ENCODE data around the gene RAPGEF6. TPM values are rescaled to one million over a fixed set of nuclear protein-coding genes. Genes with fewer than 3 reads are reported as not detected.

The RAPGEF6 gene
- total and polyA plus RNA-seq, 9 of the 15 experiments (the other 6 are each of a cell fraction or from before 2014, with no cell fraction given): 2.7 to 23.4 (median 12.7) TPM

DNA sequence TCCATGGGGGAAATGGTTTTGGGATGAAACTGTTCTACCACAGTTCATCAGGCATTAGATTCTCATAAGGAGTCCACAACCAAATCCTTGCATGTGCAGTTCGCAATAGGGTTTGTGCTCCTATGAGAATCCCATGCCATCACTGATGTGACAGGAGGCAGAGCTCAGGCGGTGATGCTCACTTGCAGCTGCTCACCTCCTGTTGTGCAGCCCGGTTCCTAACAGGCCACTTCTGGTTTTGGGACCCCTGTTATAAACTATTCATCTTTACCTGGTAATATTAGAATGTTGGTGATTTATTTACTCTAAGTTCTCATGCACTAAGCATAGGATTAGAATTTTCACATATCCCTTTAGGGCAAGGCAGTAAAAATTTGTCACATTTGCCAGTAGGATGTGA lies 248.9 kb downstream of the RAPGEF6 start:
- ChIA-PET POLR2A (no interaction called here), CTCF (ENCODE audit: low intra/inter-chr PET ratio) (no interaction called here)
- Histone ChIP-seq H2AFZ (ENCODE audit: low read depth, low read length) (no peak overlapping the region), H3K27me3 (ENCODE audit: control insufficient read depth in 2 of 2, insufficient read depth in 2 of 2, low read length in 2 of 2) (no peaks in the 10 kb centered on the region), H3K4me3 (no peak overlapping the region), H3K4me2 (ENCODE audit: insufficient read depth, low read length) (no peak overlapping the region), H4K20me1 (replicated peaks; ENCODE audit: control insufficient read depth, insufficient read depth, low read length) (no peaks in the 10 kb centered on the region), H3K27ac (ENCODE audit: extremely low read depth, low read depth, low read length) (no peak overlapping the region), H3K9ac (ENCODE audit: insufficient read depth in 1 of 2, low read depth in 2 of 2, low read length in 2 of 2) (no peak overlapping the region), H3K79me2 (ENCODE audit: control insufficient read depth, insufficient read depth, low read length) (peaks cover 38% of the 10 kb centered on the region), H3K9me3 (replicated peaks; ENCODE audit: control insufficient read depth, insufficient read depth, low read depth, low read length) (no peaks in the 10 kb centered on the region), H3K9me1 (ENCODE audit: control insufficient read depth, insufficient read depth, low read length) (no peaks in the 10 kb centered on the region), H3K4me1 (replicated peaks in 1 of 2; ENCODE audit: control insufficient read depth in 2 of 2, insufficient read depth in 2 of 2, low read length in 2 of 2) (peaks cover 6 to 35% of the 10 kb centered on the region in 2 experiments), H3K36me3 (ENCODE audit: control insufficient read depth, insufficient read depth, low read length) (peaks cover 54% of the 10 kb centered on the region)
- in situ Hi-C loops (cut with MboI): loop anchor here (25.0 kb wide), 1 partner anchor 499 kb away; no protein-coding TSS in a partner anchor
- intact Hi-C loops (cut with micrococcal nuclease): loop anchor here (10.0 kb wide), 1 partner anchor 491 kb away; no protein-coding TSS in a partner anchor
- no peak for DNase-seq (ENCODE audit: extremely low read depth in 1 of 4, low spot score in 3 of 4)
- no TSS peak for BruUV-seq (replicated peaks)
- no peak for FAIRE-seq
- WGBS (ENCODE audit: insufficient coverage, low coverage, missing lambda C conversion rate): 100% methylated on average over 3 of the region's 3 CpGs
- ATAC-seq: no peak
- no peak for TF ChIP-seq BRCA1 (IDR thresholded peaks at IDR 0.05)
- TF ChIP-seq BRCA1 (CRISPR knock-in tag; IDR thresholded peaks at IDR 0.05): no peak
- no peak for TF ChIP-seq SIRT6 (IDR thresholded peaks at IDR 0.05; ENCODE audit: low read depth, low read length)
- no peak for TF ChIP-seq CHAMP1 (IDR thresholded peaks at IDR 0.05)
- no peak for TF ChIP-seq MAZ (CRISPR knock-in tag; conservative IDR thresholded peaks at IDR 0.05 in 1 of 2, IDR thresholded peaks at IDR 0.05 in 1 of 2)
- TF ChIP-seq CC2D1A (IDR thresholded peaks at IDR 0.05): no peak
- TF ChIP-seq SMC3 (conservative IDR thresholded peaks at IDR 0.05; ENCODE audit: insufficient read depth, low read depth, low read length): no peak
- no peak for TF ChIP-seq SRSF9 (IDR thresholded peaks at IDR 0.05; ENCODE audit: borderline replicate concordance, low read depth, low read length)
- no peak for TF ChIP-seq FOS (IDR thresholded peaks at IDR 0.05; ENCODE audit: extremely low read depth, insufficient read length)
- no peak for TF ChIP-seq CEBPB (tag; IDR thresholded peaks at IDR 0.05)
- no peak for TF ChIP-seq ZNF431 (CRISPR knock-in tag; IDR thresholded peaks at IDR 0.05)
- no peak for TF ChIP-seq HES1 (IDR thresholded peaks at IDR 0.05; ENCODE audit: low read depth)
- TF ChIP-seq MTA3 (IDR thresholded peaks at IDR 0.05; ENCODE audit: borderline replicate concordance): no peak
- no peak for TF ChIP-seq ZNF197 (CRISPR knock-in tag; IDR thresholded peaks at IDR 0.05; ENCODE audit: low read depth)
- TF ChIP-seq NFE2L1 (tag; IDR thresholded peaks at IDR 0.05; ENCODE audit: borderline replicate concordance, low read depth): no peak
- TF ChIP-seq TAF7 (tag; IDR thresholded peaks at IDR 0.05): no peak
- TF ChIP-seq KLF1 (tag; IDR thresholded peaks at IDR 0.05): no peak
- TF ChIP-seq MBD1 (CRISPR knock-in tag; IDR thresholded peaks at IDR 0.05): no peak
- no peak for TF ChIP-seq CREM (IDR thresholded peaks at IDR 0.05; ENCODE audit: low read depth)
- no peak for TF ChIP-seq SIN3A (IDR thresholded peaks at IDR 0.05; ENCODE audit: borderline replicate concordance in 2 of 2, control insufficient read depth in 1 of 2, low read depth in 2 of 2, low read length in 2 of 2)

Measured in K562 (cell line).